HS-27A (cell line): ENCODE data around the gene TTLL12.
"Not testable (repeated sequence)": the region's sequence is repeated elsewhere in the genome, so short reads cannot be mapped to it uniquely, and the experiment has no call there.

Source experiments
- DNase-seq: peaks from one replicate; pipeline ENCODE4 v3.0.0-alpha.2; 2012; ENCODE audit warnings: low read depth, missing footprints

The TTLL12 gene

DNA sequence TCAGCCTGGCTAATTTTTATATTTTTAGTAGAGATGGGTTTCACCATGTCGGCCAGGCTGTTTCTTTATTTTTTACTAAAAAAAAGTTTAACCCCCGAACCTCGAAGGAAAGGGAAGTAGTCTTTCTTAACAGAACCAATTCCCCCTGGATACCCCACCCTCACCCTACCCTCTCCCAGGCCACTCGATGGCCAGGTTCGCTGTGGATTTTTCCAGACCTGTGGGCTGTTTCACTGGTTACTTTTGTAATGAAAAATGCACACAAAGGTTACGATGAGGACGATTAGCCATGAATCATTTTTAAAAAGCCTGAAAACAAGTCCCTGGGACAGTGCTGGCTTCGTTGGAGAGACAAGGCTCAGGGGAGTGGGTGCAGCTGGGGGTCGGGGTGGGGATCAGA is 33.0 kb downstream of the TTLL12 start:
- DNase-seq = no peak

DNA sequence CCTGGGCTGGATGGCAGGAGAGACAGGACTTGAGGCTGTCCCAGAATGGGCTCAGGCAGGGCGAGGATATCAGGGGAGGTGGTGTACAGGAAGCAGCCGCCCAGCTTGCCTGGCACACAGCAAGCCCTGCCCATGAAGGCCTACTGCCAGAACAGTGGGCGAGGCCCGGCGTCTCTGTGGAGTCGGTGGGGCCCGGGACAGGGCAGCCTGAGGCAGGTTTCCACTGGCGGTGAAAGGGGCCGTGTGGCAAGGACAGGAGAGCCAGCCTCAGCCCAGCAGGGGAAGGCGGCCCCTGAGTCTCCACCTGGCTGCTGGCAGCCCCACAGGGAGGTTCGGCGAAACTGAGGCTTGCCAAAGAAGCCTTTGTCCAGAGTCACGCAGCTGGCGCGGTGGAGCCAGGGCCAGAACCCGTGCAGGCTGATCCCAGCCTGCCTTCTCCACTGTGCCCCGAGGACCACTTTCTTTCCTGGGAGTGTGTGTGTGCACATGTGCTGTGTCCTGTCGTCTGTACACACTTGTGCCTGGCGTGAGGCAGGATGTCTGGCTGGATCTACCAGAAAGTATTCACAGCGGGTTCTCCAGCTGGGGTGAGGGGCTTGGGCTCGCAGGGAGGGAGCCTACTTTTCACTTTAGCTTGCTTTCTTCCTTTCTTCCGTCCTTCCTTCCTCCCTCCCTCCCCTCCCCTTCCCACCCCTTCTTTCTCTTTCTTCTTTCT is 34.4 kb downstream of the TTLL12 start:
- no peak for DNase-seq

DNA sequence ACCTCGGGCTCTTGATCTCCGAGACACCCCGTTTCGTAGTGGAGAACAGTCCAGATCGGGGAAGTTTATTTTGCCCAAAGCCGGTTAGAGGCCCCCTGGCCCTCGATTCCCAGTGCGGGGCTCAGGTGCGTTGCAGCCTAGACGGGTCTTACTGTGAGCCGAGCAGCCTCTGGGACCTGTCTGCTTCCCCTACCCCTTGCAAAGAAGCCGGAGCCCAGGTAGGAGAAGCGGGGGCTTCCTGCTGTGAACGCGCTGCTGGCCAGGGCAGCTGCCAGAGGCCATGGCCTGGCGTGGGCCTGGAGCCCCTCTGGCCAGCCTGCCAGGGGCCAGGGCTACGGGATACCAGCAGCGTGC is 35.0 kb downstream of the TTLL12 start:
- DNase-seq = no peak

DNA sequence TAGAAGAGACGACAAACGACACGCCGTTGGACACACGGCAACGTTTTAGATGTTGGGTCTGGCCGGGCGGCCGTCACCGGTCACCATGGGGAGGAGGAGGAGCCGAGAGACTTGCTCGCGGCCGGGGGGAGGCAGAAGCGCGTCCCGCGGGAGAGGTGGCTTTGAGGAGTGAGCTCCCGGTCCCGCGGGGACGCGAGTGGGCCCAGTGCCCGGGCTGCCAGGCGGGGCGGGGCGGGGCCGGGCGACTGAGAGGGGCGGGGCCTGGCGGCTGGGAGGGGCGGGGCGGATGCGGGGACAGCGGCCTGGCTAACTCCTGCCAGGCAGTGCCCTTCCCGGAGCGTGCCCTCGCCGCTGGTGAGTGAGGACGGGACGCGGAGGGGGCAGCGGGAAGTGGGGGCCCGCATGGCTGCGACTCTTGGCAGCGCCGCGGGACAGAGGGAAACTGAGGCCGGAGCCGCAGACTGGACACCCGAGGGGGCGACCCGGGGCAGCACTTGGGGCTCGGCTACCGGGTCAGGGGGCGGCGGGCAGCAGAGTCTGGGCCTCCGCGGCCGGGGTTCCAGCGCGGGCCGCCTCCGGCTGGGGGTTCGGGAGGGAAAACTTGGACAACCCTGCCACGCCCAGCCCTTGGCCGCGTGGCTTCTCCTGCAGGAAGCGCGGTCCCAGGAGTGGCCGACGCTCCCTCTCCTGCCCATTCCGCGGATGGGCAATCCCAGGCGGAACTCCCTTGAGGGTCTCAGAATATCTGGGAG is 35.5 kb downstream of the TTLL12 start, which contains the start of gene TSPO:
Gene TSPO, plus strand, starts transcription at position 309 of the 752 bp plus-strand sequence. CDS start 7,680 bp downstream, outside the sequence.
- DNase-seq = no peak

DNA sequence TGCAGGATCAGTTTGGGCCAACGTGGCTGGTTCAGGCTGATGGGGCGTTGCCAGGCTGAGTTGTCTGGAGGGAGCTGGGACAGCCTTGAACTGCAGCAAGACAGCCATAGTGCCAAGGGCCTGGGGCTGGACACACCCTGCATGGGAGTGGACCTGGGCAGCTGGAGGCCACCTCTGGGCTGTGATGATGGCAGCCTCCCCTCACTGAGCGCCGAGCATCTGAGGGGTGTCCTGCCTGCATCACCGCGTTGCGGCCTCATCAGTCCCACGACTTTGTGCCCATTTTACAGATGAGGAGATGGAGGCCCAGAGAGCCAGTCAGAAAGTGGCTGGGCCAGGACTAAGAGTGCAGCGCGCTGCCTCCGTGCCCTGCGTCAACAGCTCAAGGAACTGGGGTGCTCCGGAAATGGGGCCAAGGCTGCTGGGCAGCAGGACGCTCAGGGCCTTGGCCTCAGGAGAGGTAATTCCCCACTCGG is 36.2 kb downstream of the TTLL12 start:
- DNase-seq = no peak

DNA sequence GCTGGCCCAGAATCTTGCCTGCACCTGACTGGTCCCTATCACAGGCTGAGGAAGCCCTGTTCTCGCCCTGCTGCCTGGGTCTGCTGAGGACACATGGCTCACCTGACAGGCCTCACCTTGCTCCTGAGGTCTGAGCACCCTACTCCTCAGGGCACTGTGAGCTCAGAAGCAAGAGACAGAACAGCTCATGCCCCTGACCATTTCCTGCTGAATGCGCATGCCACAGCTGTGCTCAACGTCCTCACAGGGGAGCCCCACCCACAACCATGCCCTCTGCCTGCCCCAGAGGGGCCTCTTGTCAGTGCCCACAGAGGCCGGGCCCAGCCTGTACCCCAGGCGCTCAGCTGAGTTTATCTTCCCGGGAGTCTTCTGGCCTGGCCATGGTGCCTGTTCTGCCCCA is 38.4 kb downstream of the TTLL12 start:
- DNase-seq = no peak

DNA sequence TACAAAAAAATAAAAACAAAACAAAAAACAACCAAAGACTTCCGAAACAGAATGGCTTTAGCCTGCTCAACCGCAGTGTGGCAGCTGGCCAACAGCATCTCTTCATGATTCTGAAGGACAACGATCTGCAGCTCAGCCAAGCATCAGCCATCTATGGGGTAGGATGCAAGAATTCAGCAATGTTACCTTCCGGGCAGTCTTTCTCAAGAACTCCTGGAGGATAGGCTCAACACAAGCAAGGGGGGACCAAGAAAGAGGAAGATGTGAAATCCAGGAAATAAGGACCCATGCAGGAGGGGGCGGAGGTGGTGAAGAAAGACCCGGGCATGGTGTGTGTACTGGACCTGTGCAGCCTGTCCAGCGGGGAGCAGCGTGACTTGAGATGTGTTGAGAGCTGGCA is 39.1 kb downstream of the TTLL12 start:
- DNase-seq = no peak

DNA sequence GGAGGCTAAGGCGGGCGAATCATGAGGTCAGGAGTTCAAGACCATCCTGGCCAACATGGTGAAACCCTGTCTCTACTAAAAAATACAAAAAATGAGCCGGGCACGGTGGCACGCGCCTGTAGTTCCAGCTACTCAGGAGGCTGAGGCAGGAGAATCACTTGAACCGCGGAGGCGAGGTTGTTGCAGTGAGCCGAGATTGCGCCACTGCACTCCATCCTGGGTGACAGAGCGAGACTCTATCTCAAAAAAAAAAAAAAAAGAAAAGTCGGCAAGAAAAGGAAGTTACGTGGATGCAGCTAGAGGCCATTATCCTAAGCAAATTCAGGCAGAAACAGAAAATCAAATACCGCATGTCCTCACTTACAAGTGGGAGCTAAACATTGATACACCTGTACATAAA is 40.6 kb downstream of the TTLL12 start:
- DNase-seq = not testable (repeated sequence)

DNA sequence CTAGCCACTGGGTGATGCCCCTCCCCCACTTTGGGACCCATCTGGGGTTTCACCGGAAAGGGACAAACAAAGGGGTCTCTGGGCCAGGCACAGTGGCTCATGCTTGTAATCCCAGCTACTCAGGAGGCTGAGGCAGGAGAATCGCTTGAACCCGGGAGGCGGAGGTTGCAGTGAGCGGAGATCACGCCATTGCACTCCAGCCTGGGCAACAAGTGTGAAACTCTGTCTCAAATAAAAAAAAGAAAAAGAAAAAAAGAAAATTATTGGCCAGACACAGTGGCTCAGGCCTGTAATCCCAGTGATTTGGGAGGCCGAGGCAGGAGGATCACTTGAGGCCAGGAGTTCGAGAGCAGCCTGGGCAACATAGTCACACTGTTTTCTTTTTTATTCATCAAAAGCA is 41.6 kb downstream of the TTLL12 start:
- DNase-seq = not testable (repeated sequence)

DNA sequence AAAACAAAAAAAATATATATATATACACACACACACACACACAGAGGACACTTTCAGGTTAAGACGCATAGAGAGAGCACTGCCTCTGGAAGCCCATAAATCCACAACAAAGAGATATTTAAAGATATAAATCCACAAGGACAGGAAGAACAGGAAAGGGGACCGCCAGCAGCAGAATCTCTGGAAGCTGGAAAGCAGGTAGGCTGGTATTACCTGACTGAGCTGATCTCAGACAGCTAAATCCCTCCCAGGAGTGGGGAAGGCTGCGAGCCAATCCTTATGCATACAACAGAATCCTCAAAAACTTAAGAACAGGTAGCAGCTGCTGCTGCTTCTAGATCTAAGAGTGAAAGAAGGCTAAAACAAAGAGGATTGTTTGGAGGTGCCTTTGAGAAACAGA is 42.0 kb downstream of the TTLL12 start:
- DNase-seq = no peak

DNA sequence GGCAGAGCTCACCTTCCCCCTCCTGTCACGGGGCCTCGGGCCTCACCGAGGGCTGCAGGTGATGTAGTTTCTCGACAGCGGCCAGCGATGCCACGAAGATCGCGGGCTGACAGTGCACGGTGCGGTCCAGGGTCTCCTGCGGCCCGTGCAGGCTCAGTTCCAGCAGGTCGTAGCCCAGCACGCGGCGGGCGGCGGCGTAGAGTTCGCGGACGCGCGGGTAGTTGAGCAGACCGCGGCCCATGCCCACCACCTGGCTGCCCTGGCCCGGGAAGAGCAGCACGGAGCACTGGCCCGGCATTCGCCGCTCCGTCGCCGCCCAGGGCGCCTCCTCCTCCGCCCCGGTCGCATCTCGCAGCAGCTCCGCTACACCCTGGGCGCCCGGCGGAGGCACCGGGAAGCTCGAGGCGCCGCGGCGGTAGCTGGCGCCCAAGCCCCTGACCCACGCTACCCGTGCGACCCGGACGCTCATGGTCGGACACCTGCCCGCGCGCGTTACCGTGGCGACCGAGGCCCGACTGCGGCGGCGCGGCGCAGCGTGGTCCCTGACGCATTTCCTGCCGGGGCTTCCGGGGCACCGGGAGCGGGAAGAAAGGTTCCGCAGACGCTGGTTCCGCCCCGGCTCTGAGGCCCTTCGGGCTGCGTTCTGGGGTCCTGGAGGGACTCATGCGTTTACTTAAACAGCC is 43.9 kb downstream of the TTLL12 start, which contains the start of gene MCAT:
Gene MCAT, minus strand, starts transcription at position 519 of the 683 bp plus-strand sequence. Its CDS starts 50 bp downstream, at position 469.
- DNase-seq = no peak

DNA sequence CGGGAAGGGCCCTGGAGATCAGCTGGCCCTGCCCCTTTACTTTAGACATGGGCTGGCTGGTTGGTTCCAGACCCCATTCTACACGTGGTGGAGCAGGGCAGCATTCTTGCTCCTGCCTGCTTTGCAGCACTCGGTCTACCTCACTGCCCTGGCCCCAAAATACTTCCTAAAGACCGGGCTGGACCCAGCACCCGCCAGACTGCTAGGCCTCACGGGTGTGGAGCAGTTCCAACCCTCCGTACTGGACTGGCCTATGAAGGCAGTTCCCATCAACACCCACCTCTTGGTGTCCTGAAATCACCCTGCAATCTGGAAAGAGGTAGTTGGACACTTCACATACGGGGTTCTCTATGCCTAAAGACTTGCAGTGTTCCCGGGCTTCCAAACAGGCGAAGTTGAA is 50.1 kb downstream of the TTLL12 start:
- DNase-seq = no peak

DNA sequence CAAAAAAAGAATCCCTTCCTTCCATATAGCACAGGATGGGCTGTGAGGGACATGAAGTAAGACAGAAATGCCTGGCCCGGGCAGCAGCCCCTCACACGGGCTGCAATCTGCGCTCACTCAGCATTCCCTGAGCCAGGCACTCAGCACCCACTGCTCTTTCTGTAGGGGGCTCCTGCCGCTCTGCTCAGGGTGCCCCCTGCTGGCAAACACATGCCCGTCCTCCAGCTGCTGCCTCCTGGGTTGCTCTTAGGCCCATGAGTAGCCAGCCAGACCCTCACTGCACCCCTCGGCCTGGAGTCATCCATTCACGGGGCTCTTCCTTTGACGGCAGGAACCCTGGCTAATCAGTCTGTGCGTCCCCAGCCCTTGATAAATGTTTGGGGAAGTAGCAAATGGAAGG is 50.7 kb downstream of the TTLL12 start:
- DNase-seq = no peak

DNA sequence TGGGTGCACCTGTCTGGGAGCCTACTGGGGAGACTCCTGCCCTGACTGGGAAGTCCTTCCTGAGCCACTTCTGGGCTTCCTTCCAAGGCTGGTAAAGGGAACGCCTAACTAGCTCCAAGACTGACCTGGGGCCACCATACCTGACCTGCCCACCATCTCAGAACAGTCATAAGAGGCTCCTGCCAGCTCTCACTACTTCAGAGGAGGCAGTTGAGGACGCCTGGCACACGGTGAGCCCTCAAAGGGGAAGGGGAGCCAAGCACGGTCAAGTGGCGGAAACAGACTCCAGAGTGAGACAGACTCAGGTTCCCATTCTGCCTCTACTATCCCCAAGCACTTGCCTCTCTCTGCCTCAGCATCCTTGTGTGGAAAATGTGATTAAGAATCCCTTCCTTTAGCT is 51.4 kb downstream of the TTLL12 start:
- DNase-seq = no peak

DNA sequence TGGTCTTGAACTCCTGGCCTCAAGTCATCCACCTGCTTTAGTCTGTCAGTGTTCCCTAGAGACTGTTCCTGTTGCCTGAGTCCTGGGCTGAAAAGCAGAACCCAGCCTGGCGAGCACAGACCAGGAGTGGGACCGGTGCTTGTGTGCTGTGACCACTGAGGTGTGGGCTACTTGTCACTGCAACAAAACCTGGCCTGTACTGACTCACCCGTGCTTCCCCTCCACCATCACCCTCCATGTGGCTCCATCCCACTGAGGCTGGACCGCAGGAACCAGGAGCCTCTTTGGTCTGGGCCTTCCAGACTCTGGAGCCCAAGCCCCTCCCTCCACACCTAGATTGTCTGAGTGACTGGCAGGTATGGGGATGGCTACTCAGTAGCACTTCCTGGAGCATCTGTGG is 52.4 kb downstream of the TTLL12 start:
- no peak for DNase-seq

DNA sequence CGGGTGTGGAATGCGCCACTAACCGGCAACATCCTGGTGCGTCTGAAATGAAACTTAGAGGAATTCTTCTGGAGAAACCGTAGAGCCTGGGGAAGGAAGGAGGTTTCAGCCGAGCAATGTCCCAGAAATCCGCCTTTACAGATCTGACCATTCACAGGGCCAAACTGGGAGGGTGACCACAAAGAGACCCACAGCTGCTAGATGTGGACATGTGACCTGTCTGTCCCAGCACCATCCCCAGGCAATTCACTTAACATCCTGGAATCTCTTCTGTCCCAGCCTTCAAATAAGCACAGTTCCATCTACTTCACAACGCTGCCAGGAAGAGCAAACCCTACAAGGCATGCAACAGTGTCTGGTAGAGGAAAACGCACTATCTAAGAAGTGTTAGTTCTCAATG is 53.5 kb downstream of the TTLL12 start:
- DNase-seq = no peak

DNA sequence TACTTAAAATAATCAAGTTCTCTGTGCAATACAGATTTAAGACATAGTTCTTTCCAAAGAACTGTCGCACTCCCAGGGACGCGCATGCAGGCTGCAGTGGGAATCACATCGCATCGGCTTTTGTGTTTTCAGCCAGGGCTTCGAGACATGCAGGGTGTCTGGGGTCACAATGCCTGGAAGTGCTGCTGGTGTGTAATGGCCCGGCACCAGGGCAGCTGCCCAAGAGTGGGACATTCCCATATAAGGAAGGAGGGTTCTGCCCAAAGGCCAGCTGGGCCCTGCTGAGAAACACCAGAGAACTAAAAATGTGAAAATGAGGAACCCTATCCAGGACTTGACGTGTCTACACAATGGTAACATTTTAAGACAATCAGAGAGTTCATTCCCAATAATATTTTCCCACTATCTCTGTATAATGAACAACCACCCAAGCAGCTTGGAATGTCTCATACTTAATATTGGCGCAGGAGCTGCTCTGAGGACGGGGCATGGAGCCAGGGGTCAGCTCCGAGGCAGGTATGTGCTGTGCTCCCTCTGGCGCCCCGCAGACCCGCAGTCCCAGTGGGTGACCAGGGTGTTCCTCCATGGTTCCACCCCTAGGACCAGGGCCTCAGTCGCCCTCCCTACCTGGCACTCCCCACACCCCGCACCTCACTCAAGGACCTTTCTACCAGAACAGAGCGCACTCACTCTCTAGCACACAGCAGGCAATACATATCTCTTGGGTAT is 55.0 kb downstream of the TTLL12 start:
- no peak for DNase-seq

DNA sequence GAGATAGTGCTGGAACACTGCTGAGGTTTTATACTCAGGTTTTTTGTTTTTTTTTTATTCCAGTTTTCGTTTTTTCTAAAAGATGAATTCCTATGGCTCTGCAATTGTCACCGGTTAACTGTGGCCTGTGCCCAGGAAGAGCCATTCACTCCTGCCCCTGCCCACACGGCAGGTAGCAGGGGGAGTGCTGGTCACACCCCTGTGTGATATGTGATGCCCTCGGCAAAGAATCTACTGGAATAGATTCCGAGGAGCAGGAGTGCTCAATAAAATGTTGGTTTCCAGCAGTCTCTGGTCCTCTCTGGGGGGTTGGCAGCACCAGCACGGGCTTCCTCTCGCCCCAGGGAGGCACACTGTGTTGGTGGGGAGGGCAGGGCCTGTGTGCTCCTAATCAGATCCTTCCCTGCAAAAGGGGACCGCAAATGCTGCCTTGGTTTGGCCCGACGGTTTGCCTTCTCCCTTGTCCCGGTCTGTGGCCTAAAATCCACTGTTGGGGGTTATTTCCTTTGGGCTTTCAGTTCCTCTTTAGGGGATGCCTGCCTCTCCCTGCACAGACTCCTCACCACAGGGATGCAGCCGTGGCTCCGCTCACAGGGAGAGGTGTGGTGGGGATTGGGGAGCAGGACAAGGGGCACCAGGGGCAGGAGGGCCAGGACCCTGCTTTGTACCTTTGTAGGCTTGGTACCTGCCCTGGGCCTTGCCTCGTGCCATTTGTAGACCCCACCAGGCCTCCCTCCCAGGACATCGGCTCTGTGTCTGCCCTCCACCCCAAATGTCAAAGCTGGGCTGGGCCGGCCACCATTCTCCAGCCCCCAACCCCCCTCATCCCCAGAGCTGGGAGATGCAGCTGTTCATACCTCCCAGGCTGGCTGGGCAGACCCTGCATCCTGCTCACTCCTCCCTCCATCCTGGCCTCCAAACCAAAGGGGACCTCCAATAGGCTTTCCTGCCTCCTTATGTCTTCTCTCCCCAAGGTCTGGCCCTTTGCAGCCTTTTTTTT is 57.2 kb downstream of the TTLL12 start:
- DNase-seq = no peak

DNA sequence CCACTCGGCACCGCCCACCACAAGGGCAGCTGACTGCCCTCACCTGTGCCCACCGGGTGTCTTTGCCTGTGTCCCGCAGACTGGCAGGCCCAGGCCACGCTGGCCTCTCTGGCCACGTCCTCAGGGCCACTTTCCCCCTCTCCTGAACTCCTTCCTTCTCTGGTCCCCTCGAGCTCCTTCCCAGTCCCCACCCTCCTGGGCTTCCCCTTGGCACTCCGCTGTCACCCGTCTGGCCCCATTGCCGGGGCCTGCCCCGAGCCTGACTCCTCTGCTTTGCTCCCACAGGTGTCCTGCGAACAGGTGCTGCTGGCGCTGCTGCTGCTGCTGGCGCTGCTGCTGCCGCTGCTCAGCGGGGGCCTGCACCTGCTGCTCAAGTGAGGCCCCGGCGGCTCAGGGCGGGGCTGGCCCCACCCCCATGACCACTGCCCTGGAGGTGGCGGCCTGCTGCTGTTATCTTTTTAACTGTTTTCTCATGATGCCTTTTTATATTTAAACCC is 58.0 kb downstream of the TTLL12 start:
- DNase-seq = no peak

DNA sequence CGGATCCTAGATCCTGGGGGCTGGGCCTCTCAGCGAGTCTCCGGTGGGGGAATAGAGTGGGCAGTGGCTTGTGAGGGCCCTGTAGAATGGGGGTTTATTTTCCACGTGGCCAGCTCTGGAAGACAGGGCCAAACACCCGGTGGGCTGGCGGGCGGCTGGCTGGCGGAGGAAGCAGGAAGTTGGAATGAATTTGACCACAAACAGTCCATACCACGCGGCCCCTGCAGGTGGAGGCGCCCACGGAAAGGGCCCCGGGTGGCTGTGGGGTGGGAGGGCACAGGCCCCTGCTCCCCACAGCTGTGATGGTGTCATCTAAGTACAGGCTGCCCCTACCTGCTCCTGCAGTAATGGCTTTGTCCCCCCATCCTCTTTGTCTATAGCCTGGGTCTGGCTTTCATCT is 58.8 kb downstream of the TTLL12 start:
- no peak for DNase-seq
